Mucosa of stomach (tissue), 1 donor: Measurements from ENCODE around the gene PPP2R3A.

Source experiments
- H3K27me3 ChIP-seq: one replicate; pipeline ENCODE4 v1.7.0; 2013; ENCODE audit warnings: mild to moderate bottlenecking, low read length; ENCODE audit not compliant: control insufficient read depth, insufficient read depth
- H3K36me3 ChIP-seq: one replicate; pipeline ENCODE4 v1.7.0; 2013; ENCODE audit warnings: low read length; ENCODE audit not compliant: control insufficient read depth, insufficient read depth
- H3K4me1 ChIP-seq: one replicate; pipeline ENCODE4 v1.7.0; 2013; ENCODE audit warnings: mild to moderate bottlenecking, low read length; ENCODE audit not compliant: control insufficient read depth, insufficient read depth
- H3K4me3 ChIP-seq: one replicate; pipeline ENCODE4 v1.7.0; 2013; ENCODE audit warnings: low read length
- H3K9ac ChIP-seq: one replicate; pipeline ENCODE4 v1.7.0; 2013; ENCODE audit warnings: mild to moderate bottlenecking, low read length, moderate library complexity
- H3K9me3 ChIP-seq: one replicate; pipeline ENCODE4 v1.7.0; 2013; ENCODE audit warnings: mild to moderate bottlenecking, low read length, moderate library complexity; ENCODE audit not compliant: control insufficient read depth
- donor health status: Pancreatic carcinoma.

Gene PPP2R3A

DNA sequence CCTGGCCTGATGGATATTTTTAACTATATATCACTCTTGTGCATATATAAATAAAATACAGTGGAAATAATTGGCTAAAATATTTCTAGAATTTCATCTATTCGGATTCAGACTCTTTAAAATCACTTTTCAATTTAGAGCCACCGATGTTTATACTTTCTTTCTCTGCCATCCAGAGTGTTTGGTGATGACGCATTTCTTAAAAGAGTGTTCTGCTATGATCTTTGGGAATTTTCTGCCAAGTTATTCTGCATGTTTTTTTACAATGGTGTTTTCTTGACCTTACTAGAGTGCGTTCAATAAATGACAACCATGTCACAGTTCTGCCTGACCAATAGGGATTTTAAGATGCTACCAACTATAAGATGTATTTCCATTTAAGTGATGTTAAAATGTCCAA is 30.2 kb downstream of the PPP2R3A start:
- H3K9ac ChIP-seq, result no peak overlapping the region
- no peaks in the 10 kb centered on the region for H3K36me3 ChIP-seq
- no peaks in the 10 kb centered on the region for H3K27me3 ChIP-seq
- no peaks in the 10 kb centered on the region for H3K9me3 ChIP-seq
- no peak overlapping the region for H3K4me3 ChIP-seq
- H3K4me1 ChIP-seq, result no peaks in the 10 kb centered on the region

DNA sequence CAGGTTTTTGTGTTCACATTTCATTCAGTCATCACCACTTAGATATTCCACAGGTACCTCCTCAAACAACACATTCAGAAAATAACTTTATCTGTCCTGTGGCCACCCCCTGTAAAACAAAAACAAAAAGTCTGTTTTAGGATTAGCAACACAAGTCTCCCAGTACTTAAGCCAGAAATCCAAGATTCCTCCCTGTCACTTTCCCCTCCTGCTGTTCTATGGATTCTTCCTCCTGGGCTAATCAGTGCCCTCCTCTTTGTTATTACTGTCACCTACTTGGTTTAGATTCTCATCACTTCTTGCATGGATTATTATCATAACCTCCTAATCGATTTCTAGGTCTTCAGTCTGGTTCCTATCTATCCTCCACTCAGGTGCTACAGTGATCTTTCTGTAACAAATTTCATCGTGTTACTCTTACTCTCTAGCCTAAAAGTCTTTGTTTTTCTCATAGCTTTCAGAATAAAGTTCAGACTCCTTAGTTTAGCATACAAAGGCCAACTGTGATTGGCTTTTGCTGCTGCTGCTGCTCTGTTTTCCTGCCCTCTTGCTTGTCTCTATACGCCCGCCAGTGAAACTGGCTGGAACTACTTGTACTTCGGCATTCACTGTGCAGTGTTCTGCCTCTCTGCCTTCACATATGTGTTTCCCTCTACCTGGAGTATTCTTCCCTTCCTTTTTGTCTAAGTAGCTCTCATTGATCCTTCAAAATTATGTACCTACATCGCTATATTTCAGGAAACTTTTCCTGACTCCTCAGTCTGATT is 32.2 kb downstream of the PPP2R3A start:
- no peak overlapping the region for H3K4me3 ChIP-seq
- no peaks in the 10 kb centered on the region for H3K9me3 ChIP-seq
- no peak overlapping the region for H3K9ac ChIP-seq
- no peaks in the 10 kb centered on the region for H3K27me3 ChIP-seq
- no peaks in the 10 kb centered on the region for H3K4me1 ChIP-seq
- H3K36me3 ChIP-seq, result no peaks in the 10 kb centered on the region

DNA sequence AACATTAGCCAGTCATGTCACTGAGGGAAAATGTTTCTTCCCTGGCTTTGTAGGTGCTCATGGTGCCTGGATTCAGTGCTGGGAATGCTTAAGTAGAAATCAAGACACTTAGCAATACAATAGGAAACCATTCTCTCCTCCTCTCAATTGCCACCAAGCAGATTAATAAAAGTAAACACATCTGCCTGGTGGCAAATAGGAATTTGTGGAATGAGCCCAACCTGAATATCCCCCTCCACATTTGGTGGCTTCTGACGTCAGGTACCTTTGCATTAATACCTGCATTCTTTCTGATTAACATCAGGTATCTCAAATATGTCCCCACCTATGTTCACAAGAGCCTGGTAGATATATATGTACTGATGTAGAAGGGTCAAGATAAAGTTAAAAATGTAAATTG is 42.7 kb downstream of the PPP2R3A start:
- no peaks in the 10 kb centered on the region for H3K27me3 ChIP-seq
- H3K9ac ChIP-seq, result no peak overlapping the region
- H3K4me3 ChIP-seq, result no peak overlapping the region
- no peaks in the 10 kb centered on the region for H3K9me3 ChIP-seq
- no peaks in the 10 kb centered on the region for H3K36me3 ChIP-seq
- H3K4me1 ChIP-seq, result no peaks in the 10 kb centered on the region

DNA sequence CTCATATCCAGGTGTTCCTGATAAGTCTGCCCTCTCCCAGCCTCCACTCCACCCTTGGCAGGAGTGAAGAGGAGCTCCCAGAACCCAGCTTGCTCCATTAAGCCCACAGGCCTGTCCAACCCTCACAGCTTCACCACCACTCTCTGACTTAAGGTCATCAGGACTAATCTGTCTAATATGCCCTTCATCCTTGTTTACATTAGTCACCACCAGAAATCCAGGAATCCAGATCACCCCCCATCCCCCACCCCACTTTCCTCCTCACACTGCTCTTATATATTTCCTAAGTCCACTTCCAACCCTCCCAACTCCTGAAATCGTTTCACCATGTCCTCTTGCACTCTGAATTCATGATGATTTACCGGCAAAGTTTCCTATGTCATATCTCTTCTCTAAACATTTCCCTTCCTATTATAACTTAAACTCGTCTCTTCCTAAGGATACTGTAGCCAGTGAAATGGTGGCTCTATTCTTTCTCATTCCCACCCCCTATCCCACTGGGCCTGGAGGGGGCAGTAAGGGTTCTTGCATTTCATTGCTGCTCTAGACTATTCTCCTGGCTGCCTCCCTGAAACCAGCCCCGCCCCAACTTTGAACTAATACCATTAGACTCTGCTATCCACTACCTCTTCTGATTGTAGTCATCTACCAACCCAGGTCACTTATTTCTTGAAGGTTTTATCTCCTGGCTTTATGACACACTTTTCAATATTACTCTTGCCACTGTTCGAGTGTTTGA is 43.4 kb downstream of the PPP2R3A start:
- H3K36me3 ChIP-seq, result no peaks in the 10 kb centered on the region
- no peaks in the 10 kb centered on the region for H3K27me3 ChIP-seq
- no peaks in the 10 kb centered on the region for H3K4me1 ChIP-seq
- no peaks in the 10 kb centered on the region for H3K9me3 ChIP-seq
- H3K9ac ChIP-seq, result no peak overlapping the region
- no peak overlapping the region for H3K4me3 ChIP-seq

DNA sequence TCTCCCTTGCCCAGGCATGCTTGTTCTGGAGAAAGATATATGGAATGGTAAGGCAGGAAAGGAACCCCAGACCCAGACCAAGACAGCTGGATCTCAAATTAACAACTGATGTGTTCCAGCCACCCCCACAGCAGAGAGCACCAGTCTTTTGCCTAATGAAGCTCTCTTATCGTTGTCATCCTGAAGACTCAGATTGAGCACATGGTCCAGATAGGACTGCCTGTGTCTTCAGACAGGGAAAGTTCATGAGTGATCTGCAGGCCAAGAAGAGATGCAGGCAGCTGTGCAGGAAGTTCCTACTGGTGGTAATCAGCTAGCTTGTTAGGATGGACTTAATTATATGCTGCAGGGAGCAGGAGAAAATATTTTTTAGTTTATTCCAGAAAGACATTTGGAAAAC is 53.3 kb downstream of the PPP2R3A start:
- Histone ChIP-seq H3K9ac (no peak overlapping the region), H3K36me3 (no peaks in the 10 kb centered on the region), H3K27me3 (no peaks in the 10 kb centered on the region), H3K4me1 (peaks cover 6% of the 10 kb centered on the region), H3K9me3 (no peaks in the 10 kb centered on the region), H3K4me3 (no peak overlapping the region)

DNA sequence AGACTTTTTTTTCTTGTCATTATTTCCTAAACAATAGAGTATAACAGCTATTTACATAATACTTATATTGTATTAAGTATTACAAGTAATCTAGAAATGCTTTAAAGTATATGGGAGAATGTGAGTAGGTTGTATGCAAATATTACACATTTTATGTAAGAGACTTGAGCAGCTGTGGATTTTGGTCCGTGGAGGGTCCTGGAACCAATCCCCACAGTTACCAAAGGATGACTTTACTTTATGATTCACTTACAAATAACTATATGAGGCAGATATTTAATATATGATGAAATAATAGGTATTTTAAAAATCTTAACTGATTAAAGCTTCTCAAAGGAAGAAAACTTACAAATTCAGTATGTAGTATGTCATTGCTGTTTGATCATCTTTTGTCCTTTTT is 56.3 kb downstream of the PPP2R3A start:
- no peak overlapping the region for H3K9ac ChIP-seq
- H3K4me1 ChIP-seq, result peaks cover 6% of the 10 kb centered on the region
- no peak overlapping the region for H3K4me3 ChIP-seq

DNA sequence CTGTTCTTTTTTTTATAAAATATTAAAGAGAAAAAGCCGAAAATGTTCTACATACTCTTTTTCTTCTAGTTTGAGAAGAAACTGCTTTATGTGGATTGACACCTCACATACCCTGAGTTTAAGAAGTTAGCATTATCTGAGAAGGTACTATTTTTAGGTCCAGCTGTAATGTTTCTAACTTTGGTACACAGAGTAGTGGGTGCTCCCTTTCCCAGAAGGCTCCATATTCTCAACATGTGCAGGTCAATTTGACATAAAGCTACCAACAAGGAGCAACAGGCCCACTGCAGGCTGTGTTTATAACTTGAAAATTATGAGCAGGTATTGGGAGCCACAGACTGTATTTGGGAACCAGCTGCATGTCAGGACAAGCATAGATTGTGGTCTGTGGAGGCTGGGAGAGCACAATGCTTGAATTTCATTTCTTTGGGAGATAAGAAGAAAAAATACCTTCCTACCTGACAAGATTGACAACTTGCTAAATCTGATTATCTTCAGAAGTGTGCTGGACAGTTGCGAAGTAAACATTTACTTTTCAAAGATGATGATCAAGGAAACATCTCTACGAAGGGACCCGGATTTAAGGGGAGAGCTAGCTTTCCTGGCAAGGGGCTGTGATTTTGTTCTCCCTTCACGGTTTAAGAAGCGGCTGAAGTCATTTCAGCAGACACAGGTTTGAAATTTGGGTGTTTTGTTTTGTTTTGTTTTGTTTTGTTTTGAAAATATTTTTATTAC is 57.2 kb downstream of the PPP2R3A start:
- H3K9me3 ChIP-seq, result no peaks in the 10 kb centered on the region
- no peak overlapping the region for H3K9ac ChIP-seq
- H3K36me3 ChIP-seq, result no peaks in the 10 kb centered on the region
- H3K4me3 ChIP-seq, result no peak overlapping the region
- H3K4me1 ChIP-seq, result peaks cover 6% of the 10 kb centered on the region
- no peaks in the 10 kb centered on the region for H3K27me3 ChIP-seq

More for the DNA sequence above, 56.3 kb downstream of the PPP2R3A start:
- Histone ChIP-seq H3K9me3 (no peaks in the 10 kb centered on the region), H3K27me3 (no peaks in the 10 kb centered on the region), H3K36me3 (no peaks in the 10 kb centered on the region)

DNA sequence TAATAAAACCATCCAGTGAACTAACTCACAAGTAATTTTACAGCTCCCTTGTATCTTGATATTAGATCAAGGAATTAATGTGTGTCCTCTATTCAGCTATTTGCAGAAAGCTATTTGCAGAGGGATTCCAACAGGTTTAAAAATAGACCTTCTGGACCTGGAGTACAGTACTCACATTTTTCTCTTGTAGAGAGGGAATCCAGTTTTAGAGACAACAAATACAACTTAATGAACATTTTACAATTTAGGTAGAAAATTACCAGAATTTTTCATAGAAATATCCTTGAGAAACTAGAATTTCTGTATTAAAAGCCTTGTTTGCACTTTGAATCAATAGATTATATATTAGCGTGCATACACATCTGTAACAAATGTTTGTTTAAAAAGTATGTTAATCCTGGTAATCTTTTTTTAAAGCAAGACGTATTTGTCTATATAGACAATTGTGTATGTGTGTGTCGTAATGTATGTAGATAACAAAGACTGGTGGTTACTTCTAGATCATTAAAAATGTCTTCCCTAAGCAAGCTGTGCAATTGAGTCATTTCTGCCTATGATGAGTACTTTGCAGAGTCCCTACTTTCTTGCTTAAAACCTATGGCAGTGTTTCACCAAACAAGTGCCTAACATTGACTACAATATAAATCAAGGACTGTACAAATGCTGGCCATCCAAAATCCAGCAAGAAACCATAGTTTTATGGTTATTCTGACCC is 57.9 kb downstream of the PPP2R3A start:
- no peak overlapping the region for H3K4me3 ChIP-seq
- no peaks in the 10 kb centered on the region for H3K36me3 ChIP-seq
- peaks cover 6% of the 10 kb centered on the region for H3K4me1 ChIP-seq

DNA sequence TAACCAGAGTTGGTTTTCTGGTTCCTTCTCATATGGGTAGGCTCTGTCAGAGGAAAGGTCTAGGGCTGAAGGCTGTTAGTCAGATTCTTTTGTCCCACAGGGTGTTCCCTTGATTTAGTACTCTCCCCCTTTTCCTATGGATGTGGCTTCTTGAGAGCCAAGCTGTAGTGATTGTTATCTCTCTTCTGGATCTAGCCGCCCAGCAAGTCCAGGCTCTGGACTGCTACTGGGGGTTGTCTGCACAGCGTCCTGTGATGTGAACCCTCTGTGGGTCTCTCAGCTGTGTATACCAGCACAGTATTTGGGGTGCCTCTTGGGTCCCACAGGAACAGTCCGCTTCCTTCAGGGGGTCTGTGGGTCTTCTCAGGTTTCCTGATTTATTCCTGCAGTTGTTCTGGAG is 70.8 kb downstream of the PPP2R3A start:
- Histone ChIP-seq H3K9ac (no peak overlapping the region), H3K36me3 (no peaks in the 10 kb centered on the region), H3K9me3 (no peaks in the 10 kb centered on the region), H3K27me3 (no peaks in the 10 kb centered on the region), H3K4me1 (no peaks in the 10 kb centered on the region), H3K4me3 (no peak overlapping the region)

More for the DNA sequence above, 57.9 kb downstream of the PPP2R3A start:
- H3K27me3 ChIP-seq, result no peaks in the 10 kb centered on the region
- no peaks in the 10 kb centered on the region for H3K9me3 ChIP-seq
- no peak overlapping the region for H3K9ac ChIP-seq

DNA sequence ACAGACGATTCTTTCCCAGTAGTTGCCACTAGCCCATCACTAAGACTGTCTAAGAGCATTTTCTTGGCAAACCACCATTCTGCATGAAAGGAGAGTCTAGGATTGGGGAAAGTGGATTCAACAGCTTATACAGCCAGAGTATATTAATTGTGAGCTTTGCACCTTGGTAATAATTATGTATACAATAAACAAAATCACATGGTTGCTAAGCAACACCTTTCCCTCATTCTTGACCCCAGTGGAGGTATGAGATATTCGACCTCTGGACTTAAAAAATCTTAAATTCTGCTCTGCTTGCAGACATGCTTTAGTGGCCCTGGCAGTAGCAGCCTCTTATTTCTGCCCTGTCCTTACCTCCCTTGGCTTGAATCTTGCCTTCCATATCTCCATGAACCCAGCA is 73.1 kb downstream of the PPP2R3A start:
- no peaks in the 10 kb centered on the region for H3K9me3 ChIP-seq
- no peaks in the 10 kb centered on the region for H3K36me3 ChIP-seq
- no peak overlapping the region for H3K9ac ChIP-seq
- no peak overlapping the region for H3K4me3 ChIP-seq
- H3K27me3 ChIP-seq, result no peaks in the 10 kb centered on the region
- no peaks in the 10 kb centered on the region for H3K4me1 ChIP-seq

DNA sequence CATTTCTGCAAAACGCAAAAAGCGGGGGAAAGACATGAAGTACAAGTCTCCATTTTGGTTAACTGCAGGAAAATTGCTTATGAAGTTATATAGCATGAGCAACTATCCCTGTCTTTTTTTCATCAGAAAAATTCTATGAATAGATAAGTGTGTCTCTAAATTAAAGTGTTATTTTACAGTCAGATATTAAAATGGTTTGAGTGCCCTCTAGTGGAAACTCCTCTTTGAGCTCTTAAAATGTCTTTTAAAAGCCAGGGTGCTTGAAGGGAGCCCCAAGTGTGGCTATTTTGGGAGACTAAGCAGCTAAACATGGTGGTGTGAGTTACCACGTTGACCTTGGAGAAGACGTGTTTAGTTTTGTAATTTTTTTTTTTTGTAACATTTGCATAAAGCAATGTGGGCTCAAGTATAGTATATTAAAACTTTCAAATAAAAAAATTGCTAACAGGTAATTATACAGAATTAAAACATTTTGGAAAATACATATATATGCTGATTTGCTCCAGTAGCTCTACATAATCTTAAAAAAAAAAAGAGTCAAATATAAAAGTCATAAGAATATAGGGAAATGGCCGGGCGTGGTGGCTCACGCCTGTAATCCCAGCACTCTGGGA is 77.2 kb downstream of the PPP2R3A start:
- no peaks in the 10 kb centered on the region for H3K36me3 ChIP-seq
- H3K4me3 ChIP-seq, result no peak overlapping the region
- H3K9ac ChIP-seq, result no peak overlapping the region
- H3K27me3 ChIP-seq, result no peaks in the 10 kb centered on the region
- no peaks in the 10 kb centered on the region for H3K9me3 ChIP-seq
- H3K4me1 ChIP-seq, result no peaks in the 10 kb centered on the region
